ENCODE results near the gene CDH4.

DNA sequence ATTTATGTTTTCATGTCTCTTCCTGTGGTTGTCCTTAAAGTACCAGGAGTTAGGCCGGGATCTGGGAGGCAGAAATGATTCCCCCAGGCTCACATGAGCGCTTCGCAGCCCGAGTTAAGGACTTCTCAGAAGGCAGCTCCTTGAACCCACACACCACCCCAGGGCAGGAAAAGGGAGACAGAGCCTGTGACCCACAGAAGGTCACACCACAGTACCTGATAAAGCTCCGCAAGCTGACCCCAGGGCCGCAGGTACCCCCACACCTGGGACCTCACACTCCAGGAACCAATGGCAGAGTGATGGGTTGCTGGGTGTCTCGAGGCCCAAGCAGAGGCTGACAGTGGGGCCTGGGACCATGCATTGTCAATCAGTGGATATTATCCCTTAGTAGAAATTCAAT is 207.6 kb downstream of the CDH4 start:
- TF ChIP-seq, protein P1, sequence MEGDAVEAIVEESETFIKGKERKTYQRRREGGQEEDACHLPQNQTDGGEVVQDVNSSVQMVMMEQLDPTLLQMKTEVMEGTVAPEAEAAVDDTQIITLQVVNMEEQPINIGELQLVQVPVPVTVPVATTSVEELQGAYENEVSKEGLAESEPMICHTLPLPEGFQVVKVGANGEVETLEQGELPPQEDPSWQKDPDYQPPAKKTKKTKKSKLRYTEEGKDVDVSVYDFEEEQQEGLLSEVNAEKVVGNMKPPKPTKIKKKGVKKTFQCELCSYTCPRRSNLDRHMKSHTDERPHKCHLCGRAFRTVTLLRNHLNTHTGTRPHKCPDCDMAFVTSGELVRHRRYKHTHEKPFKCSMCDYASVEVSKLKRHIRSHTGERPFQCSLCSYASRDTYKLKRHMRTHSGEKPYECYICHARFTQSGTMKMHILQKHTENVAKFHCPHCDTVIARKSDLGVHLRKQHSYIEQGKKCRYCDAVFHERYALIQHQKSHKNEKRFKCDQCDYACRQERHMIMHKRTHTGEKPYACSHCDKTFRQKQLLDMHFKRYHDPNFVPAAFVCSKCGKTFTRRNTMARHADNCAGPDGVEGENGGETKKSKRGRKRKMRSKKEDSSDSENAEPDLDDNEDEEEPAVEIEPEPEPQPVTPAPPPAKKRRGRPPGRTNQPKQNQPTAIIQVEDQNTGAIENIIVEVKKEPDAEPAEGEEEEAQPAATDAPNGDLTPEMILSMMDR (conservative IDR thresholded peaks at IDR 0.05) = no peak
- TF ChIP-seq EZH2 (IDR thresholded peaks at IDR 0.05; ENCODE audit: low read depth) = no peak
